ENCODE measurements around the gene PLEKHM3. TPM values are rescaled to one million over a fixed set of nuclear protein-coding genes. Genes with fewer than 3 reads are reported as not detected.

PLEKHM3 gene
- total RNA-seq, 2 donors from 2014 or later = 14.0 to 15.2 TPM

DNA sequence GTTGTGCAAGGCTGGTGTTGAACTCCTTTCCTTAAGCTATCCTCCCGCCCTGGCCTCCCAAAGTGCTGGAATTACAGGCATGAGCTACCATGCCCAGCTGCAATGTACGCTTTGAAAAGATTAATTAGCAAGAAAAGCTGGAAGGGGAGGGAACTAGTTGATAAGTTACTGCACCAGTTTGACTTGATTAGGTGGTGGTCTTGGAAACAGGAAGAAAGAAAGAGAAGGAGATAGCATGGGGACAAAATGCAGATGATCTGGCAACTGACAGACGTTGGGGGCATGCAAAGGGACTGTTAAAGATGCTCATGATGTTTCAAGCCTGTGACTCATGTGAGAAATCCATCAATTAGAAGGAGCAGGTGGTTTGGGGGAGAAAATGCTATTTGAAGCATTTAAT lies 68.6 kb downstream of the PLEKHM3 start:
- WGBS, 2 donors = 77 to 82% methylated on average over 3 of the region's 3 CpGs
- DNase-seq = no peak
- ATAC-seq = no peak
- Histone ChIP-seq H3K27me3 (no peaks in the 10 kb centered on the region), H3K36me3 (replicated peaks in 1 of 2; ENCODE audit: insufficient read depth in 1 of 2, low read depth in 2 of 2) (no peaks in the 10 kb centered on the region), H3K4me1 (peaks cover 5% of the 10 kb centered on the region), H3K27ac (no peak overlapping the region), H3K9me3 (no peaks in the 10 kb centered on the region), H3K4me3 (no peak overlapping the region)
- intact Hi-C loops (cut with DNase I) = no loop called here
- no peak for TF ChIP-seq POLR2A (IDR thresholded peaks at IDR 0.05)
- no peak for TF ChIP-seq CTCF (IDR thresholded peaks at IDR 0.05)

DNA sequence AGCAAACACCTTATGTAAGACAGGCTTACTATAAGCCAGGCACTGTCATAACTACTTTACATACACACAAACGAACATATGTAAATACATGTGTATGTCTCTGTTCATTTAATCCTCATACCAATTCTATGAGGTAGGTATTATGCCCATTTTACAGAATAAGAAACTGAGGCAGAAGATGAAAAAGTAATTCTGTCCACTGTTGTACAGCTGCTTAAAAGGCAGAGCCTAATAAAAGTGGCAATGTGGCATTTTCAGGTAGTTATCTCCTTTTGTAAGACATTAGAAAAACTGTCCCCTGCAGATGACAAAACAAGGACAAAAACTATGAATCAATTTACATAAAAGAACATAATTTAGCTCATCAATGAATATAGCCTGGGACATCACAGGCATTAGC lies 69.9 kb downstream of the PLEKHM3 start:
- TF ChIP-seq CTCF (IDR thresholded peaks at IDR 0.05) = no peak
- TF ChIP-seq POLR2A (IDR thresholded peaks at IDR 0.05) = no peak
- no peak for DNase-seq

GRCh38 chr2:207953354-207953753 lies 72.0 kb downstream of the PLEKHM3 start:
- Histone ChIP-seq H3K27me3 (no peaks in the 10 kb centered on the region), H3K36me3 (replicated peaks in 1 of 2; ENCODE audit: insufficient read depth in 1 of 2, low read depth in 2 of 2) (no peaks in the 10 kb centered on the region), H3K9me3 (no peaks in the 10 kb centered on the region), H3K4me3 (no peak overlapping the region), H3K27ac (no peak overlapping the region), H3K4me1 (peaks cover 17% of the 10 kb centered on the region)
- ATAC-seq = no peak
- no peak for DNase-seq
- WGBS, 2 donors = 96 to 100% methylated on average over 3 of the region's 3 CpGs
- intact Hi-C loops (cut with DNase I) = no loop called here
- TF ChIP-seq POLR2A (IDR thresholded peaks at IDR 0.05) (no peak), CTCF (IDR thresholded peaks at IDR 0.05) (no peak)

More for the DNA sequence above, 69.9 kb downstream of the PLEKHM3 start:
- WGBS, 2 donors = 0 to 33% methylated on average over 1 of the region's 1 CpG
- peaks cover 11% of the 10 kb centered on the region for H3K4me1 ChIP-seq
- no peaks in the 10 kb centered on the region for H3K27me3 ChIP-seq
- no peak for ATAC-seq
- intact Hi-C loops (cut with DNase I) = no loop called here
- no peak overlapping the region for H3K4me3 ChIP-seq
- H3K36me3 ChIP-seq (replicated peaks in 1 of 2; ENCODE audit: insufficient read depth in 1 of 2, low read depth in 2 of 2) = no peaks in the 10 kb centered on the region
- H3K9me3 ChIP-seq = no peaks in the 10 kb centered on the region
- H3K27ac ChIP-seq = no peak overlapping the region

DNA sequence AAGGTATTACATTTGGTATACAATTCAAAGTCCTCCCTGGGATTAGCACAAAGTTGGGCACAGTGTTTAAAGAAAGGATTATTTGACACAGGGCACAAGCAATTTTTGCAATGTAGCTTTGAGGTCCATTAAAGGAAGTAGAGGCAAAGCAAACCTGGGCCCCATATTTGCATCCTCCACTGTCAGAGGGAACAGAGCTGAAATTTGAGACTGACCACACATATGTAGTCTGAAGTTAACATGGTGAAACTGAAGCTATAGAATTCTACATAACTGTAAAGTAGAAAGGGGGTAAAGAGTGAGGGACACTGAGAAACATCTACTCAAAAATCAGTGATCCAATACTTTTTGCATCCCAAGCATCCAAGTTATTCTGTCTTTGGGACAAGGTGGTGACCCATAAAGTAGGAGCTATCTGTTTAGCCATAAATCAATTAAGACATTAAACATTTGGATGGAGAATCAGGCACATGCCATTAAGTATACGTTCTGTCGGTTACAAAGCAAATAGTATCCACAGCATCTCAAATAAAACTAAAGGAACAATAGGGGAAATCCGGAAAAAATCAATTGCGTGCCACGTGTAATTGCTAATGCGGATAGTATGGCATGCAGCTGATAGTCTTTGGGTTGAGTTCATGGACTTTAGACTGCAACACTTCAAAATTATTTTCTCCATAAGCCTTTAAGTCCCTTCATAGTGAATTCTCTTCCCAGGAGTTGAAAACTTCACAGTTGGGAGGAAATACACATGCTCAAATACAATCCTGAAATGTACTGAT lies 72.6 kb downstream of the PLEKHM3 start:
- intact Hi-C loops (cut with DNase I) = no loop called here
- Histone ChIP-seq H3K27ac (no peak overlapping the region), H3K4me1 (peaks cover 17% of the 10 kb centered on the region), H3K36me3 (replicated peaks in 1 of 2; ENCODE audit: insufficient read depth in 1 of 2, low read depth in 2 of 2) (no peaks in the 10 kb centered on the region), H3K9me3 (no peaks in the 10 kb centered on the region), H3K4me3 (no peak overlapping the region), H3K27me3 (no peaks in the 10 kb centered on the region)
- ATAC-seq (no peak), DNase-seq (no peak)
- 69 to 81% methylated on average over 6 of the region's 6 CpGs for WGBS, 2 donors
- TF ChIP-seq POLR2A (IDR thresholded peaks at IDR 0.05) (no peak), CTCF (IDR thresholded peaks at IDR 0.05) (no peak)
